Coronary artery (tissue), 2 donors: ENCODE data around the gene SYT2.
A peak's percentile ranks its signal among the peaks of the same experiment; 100 is the strongest.
"Not testable (repeated sequence)": the region's sequence is repeated elsewhere in the genome, so short reads cannot be mapped to it uniquely, and the experiment has no call there.

ENCODE experiments used
- DNase-seq: peaks from one replicate; pipeline ENCODE4 v3.0.0-alpha.2; 2017; ENCODE audit warnings: low spot score
- H3K27ac ChIP-seq, 2 donors: fragments of 200-600 bp; sonication (generic); one replicate each; pipeline ENCODE4 v1.5.1; 2016 to 2019
- H3K4me3 ChIP-seq: fragments of 200-600 bp; sonication (generic); 2 replicates; pipeline ENCODE4 v1.5.1; 2016; ENCODE audit warnings: mild to moderate bottlenecking, moderate library complexity
- TF ChIP-seq, protein P1 (sequence below): fragments of 200-600 bp; sonication (generic); IDR thresholded peaks from one replicate; pipeline ENCODE4 v1.5.1; 2019; ENCODE audit warnings: antibody characterized with exemption

SYT2 gene

DNA sequence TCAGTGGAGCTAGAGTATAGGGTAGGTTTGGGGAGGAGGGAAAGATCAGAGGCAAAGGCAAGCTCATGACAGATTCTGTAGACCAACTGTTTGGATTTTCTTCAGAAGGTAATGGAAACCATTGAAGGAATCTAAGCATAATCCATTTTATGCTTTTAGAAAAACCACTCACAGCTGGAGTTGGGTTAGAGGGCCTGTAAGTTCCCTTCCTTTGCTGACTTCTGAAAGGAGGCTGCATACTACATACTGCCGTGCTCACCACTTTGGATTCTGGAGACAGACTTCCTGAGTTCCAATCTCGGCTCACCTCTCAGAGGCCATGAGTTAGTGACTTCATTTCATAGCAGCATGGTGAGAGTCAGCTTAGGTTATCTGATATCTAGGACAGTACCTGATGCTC is 6.4 kb upstream of the SYT2 start:
- DNase-seq, result no peak
- Histone ChIP-seq H3K27ac (no peak overlapping the region), H3K4me3 (no peak overlapping the region)
- TF ChIP-seq, protein P1, sequence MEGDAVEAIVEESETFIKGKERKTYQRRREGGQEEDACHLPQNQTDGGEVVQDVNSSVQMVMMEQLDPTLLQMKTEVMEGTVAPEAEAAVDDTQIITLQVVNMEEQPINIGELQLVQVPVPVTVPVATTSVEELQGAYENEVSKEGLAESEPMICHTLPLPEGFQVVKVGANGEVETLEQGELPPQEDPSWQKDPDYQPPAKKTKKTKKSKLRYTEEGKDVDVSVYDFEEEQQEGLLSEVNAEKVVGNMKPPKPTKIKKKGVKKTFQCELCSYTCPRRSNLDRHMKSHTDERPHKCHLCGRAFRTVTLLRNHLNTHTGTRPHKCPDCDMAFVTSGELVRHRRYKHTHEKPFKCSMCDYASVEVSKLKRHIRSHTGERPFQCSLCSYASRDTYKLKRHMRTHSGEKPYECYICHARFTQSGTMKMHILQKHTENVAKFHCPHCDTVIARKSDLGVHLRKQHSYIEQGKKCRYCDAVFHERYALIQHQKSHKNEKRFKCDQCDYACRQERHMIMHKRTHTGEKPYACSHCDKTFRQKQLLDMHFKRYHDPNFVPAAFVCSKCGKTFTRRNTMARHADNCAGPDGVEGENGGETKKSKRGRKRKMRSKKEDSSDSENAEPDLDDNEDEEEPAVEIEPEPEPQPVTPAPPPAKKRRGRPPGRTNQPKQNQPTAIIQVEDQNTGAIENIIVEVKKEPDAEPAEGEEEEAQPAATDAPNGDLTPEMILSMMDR, result no peak

DNA sequence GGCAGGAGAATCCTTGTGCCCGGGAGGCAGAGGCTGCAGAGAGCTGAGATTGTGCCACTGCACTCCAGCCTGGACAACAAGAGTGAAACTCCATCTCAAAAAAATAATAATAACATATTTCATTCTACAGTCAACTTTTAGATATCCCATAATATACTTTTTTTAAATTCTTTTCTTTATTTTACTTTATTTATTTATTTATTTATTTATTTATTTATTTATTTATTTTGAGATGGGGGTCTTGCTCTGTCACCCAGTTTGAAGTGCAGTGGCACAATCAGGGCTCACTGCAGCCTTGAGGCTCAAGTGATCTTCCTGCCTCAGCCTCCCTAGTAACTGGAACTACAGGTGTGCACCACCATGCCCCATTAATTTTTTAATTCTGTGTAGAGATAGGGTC is 3.9 kb upstream of the SYT2 start:
- not testable (repeated sequence) for DNase-seq

DNA sequence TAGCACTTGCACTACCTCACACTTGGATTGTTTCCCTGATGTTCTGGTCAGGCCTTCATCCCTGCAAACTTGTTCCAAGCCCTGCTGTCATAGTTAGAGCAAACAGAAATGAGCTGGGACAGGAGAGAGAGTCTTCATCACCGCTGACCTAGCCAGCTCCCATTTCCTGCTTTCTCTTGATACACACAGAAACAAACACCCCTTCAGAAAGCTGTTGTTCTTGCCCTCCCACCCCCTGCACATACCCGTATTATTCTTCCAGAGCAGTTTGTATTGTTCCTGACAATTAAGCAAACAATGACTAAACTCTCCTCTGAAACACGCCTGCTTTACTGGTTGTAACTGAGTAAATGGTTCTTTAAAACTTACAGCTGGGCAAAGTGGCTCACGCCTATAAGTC is 2.9 kb upstream of the SYT2 start:
- TF ChIP-seq, protein P1, result no peak
- no peak for DNase-seq
- Histone ChIP-seq H3K4me3 (no peak overlapping the region), H3K27ac (no peak overlapping the region)

More for the DNA sequence above, 3.9 kb upstream of the SYT2 start:
- not testable (repeated sequence) for H3K4me3 ChIP-seq, H3K27ac ChIP-seq

DNA sequence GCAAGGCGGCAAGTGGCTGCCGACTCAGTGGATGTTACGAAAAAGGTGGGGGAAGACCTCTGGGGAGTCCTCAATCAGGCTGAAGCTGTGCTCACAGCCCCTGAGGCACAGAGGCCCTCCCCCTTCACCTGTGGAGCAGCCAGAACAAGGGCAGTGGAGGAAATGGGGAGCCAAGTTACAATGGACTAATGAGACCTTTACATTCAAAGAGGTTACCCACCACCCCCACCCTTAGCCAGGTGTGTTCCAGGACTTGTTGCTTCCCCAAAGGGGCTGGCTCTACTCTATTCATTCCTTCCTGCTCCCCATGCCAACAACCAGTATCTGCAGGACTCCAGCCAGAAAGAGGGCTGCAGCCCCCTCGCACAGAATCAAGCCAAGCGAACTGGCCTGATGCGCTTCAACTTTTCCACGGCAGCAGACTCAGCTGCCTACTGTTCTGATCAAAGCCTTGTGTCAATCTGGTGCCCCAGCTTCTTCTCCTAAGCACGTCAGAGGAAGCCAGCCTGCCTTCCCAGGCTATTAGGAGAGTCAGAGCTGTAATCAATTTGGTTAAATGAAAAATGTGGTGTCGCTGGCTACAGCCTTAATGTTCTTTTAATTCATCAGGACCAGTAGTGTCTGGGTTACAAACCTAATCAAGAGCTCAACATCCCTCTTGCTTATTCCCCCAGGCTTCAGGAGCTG is 1.8 kb upstream of the SYT2 start:
- TF ChIP-seq, protein P1, result no peak
- DNase-seq, result no peak
- H3K27ac ChIP-seq, result no peak overlapping the region
- no peak overlapping the region for H3K4me3 ChIP-seq

DNA sequence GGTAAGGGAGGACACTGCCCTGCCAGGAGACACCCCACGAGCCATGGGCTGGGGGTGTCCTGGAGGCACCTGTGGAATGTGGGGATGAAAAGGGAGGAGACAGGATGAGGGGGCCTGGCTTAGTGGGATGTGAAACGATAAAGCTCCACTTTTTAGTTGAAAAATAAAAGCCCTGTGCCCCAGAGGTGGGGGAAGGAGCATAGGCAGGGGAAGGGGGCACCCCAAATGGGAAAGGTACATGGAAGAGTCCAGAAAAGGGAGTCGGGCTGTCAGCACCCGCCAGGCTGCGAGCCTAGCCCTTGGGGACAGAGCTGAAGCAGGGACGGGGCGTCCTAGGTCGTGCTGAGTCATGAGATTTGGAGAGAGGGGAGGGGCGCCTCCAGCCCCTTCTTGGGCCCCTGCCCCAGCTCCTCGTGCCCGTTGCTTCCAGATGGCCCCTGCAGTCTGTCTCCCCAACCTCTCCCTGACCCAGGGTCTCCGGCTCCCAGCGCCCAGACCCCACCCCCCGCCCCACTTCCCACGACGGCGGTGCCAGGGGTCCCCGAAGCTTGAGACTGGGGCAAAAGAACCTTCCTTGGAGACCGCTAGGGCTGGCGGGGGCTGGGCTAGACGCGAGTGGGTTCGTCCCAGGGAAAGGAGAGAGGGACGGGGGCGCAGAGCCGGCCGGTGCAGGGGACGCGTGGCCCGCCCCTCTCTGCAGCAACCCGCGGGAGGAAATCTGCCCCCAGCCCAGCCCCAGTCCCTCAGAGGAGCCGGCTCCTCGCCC is 795 bp downstream of the SYT2 start:
- DNase-seq, result no peak
- Histone ChIP-seq H3K27ac (no peak overlapping the region), H3K4me3 (peak overlapping the region; percentile 63)
- TF ChIP-seq, protein P1, result no peak

DNA sequence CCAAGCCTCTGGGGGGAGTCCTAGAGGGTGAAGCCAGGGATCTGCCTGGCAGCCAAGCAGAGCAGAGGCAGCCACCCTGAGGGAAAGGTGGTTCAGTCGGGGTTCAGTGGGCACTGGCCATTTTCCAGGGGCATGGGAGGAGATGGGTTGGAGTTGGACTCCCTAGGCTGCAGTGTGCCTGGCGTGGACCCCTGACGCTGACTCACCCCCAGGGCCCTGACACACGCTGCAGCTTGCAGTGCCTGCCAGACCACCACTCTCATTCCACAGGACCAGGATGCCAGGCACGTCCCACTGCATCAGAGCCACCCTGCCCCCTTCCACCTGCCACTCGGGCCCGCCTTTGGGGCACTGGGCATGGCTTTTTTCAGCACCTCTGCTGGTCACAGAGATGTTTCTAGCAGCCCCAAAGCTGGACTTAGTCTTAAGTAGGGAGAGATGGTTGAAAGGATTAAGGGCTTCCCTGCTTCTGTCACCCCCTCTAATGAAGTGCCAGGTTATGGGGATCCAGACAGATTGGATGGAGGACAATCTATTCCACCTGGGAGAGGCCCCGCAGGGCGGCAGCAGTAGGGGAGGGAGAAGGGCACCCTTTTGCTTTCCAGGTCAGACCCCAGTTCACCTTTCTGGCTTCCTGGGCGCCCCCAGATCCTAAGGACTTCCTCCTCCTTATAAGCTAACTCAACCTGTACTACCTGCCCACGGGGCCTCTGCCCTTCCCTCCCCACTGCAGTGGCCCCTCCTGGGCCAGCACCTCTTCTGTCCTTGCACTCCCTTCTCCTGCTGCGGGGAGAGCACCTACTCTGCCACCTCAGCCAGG is 1.6 kb downstream of the SYT2 start:
- Histone ChIP-seq H3K27ac (no peak overlapping the region), H3K4me3 (no peak overlapping the region)
- no peak for DNase-seq
- TF ChIP-seq, protein P1, result no peak

DNA sequence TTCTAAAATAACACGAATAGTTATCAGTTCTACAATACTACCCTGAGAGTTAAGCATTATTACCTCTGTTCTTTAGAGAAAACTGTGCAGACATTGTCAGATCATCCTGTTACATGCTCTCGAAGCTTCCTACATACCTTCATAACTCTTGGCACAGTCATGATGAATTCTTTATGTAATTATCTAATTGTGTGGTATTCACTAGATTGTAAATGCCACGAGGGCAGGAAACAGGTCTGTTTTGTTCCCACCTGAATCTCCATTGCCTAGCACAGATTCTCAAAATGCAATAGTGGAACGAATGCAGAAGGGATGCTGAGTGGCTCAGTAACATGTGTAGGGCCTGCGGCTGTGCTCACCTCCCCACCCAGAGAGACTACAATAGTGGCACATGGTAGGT is 3.4 kb downstream of the SYT2 start:
- Histone ChIP-seq H3K27ac (no peak overlapping the region), H3K4me3 (no peak overlapping the region)
- no peak for DNase-seq
- TF ChIP-seq, protein P1, result no peak
